WTC11 (cell line): ENCODE measurements around the gene AK9. TPM values are rescaled to one million over a fixed set of nuclear protein-coding genes. Genes with fewer than 3 reads are reported as not detected.

Source experiments
- ATAC-seq: fragments of 200-7000 bp; cut with Tn5 transposase; 2 replicates; pipeline ENCODE4 v1.10.0; 2021; ENCODE audit warnings: mild to moderate bottlenecking, moderate library complexity
- CTCF ChIA-PET: fragments of 300-600 bp; sonication (Branson Sonifier 250); formaldehyde crosslinking; loops from one replicate; lab custom pipeline; 2021; ENCODE audit warnings: antibody characterized with exemption; lab: Charles Lee
- POLR2A ChIA-PET: fragments of 350-600 bp; sonication (Branson Sonifier 250); formaldehyde crosslinking; loops from one replicate; lab custom pipeline; 2021; ENCODE audit warnings: antibody characterized with exemption; lab: Charles Lee
- DNase-seq: peaks from one replicate; pipeline ENCODE4 v3.0.0; 2021; ENCODE audit warnings: low spot score
- H3K27ac Mint-ChIP-seq: 2 replicates; pipeline ENCODE4 v1.8.0; 2021; ENCODE audit warnings: mixed read lengths
- H3K27me3 Mint-ChIP-seq: 2 replicates; pipeline ENCODE4 v1.8.0; 2021; ENCODE audit warnings: low read depth, mild to moderate bottlenecking, moderate library complexity, mixed read lengths
- H3K36me3 Mint-ChIP-seq: 2 replicates; pipeline ENCODE4 v1.8.0; 2021; ENCODE audit warnings: mixed read lengths
- H3K4me1 Mint-ChIP-seq: 2 replicates; pipeline ENCODE4 v1.8.0; 2022; ENCODE audit warnings: mixed read lengths
- H3K4me3 Mint-ChIP-seq: 2 replicates; pipeline ENCODE4 v1.8.0; 2021; ENCODE audit warnings: mild to moderate bottlenecking, moderate library complexity, mixed read lengths
- H3K9me3 Mint-ChIP-seq: 2 replicates; pipeline ENCODE4 v1.8.0; 2021; ENCODE audit warnings: mixed read lengths
- ATF1 ChIP-seq: sonication (generic); formaldehyde crosslinking; IDR thresholded peaks from 2 replicates; pipeline ENCODE4 v1.8.1; 2023; ENCODE audit warnings: mild to moderate bottlenecking, moderate library complexity, missing genetic modification reagents
- ELF4 ChIP-seq: sonication (generic); formaldehyde crosslinking; IDR thresholded peaks from 2 replicates; pipeline ENCODE4 v1.8.1; 2022; ENCODE audit warnings: low read depth, mild to moderate bottlenecking, moderate library complexity, missing genetic modification reagents
- ESRRA ChIP-seq: sonication (generic); formaldehyde crosslinking; IDR thresholded peaks from 2 replicates; pipeline ENCODE4 v1.8.1; 2022; ENCODE audit warnings: mild to moderate bottlenecking, missing genetic modification reagents, borderline replicate concordance
- HMGA2 ChIP-seq: fragments of 250-450 bp; sonication (Bioruptor Pico); IDR thresholded peaks from 2 replicates; pipeline ENCODE4 v1.4.0; 2021; ENCODE audit warnings: mild to moderate bottlenecking, moderate library complexity
- JAZF1 ChIP-seq: fragments of 250-450 bp; sonication (Bioruptor Pico); IDR thresholded peaks from 2 replicates; pipeline ENCODE4 v1.9.0; 2021; ENCODE audit warnings: moderate library complexity, mild to moderate bottlenecking, inconsistent platforms
- JUN ChIP-seq: sonication (generic); formaldehyde crosslinking; IDR thresholded peaks from 2 replicates; pipeline ENCODE4 v1.8.0; 2023; ENCODE audit warnings: mild to moderate bottlenecking, missing genetic modification reagents
- KAT7 ChIP-seq: sonication (generic); formaldehyde crosslinking; IDR thresholded peaks from 2 replicates; pipeline ENCODE4 v1.8.1; 2023; ENCODE audit warnings: missing genetic modification reagents, mild to moderate bottlenecking, borderline replicate concordance
- MYBL2 ChIP-seq: sonication (generic); formaldehyde crosslinking; IDR thresholded peaks from 2 replicates; pipeline ENCODE4 v1.8.1; 2023; ENCODE audit warnings: mild to moderate bottlenecking, moderate library complexity, missing genetic modification reagents
- NFYB ChIP-seq: sonication (generic); formaldehyde crosslinking; conservative IDR thresholded peaks from 2 replicates; pipeline ENCODE4 v1.8.0; 2022; ENCODE audit warnings: low read depth, missing genetic modification reagents
- RORB ChIP-seq: fragments of 250-450 bp; sonication (Bioruptor Pico); IDR thresholded peaks from 2 replicates; pipeline ENCODE4 v1.9.0; 2021; ENCODE audit warnings: mild to moderate bottlenecking
- SP1 ChIP-seq: sonication (generic); formaldehyde crosslinking; conservative IDR thresholded peaks from 2 replicates; pipeline ENCODE4 v1.8.1; 2022; ENCODE audit warnings: missing genetic modification reagents
- TEAD1 ChIP-seq: sonication (generic); formaldehyde crosslinking; IDR thresholded peaks from 2 replicates; pipeline ENCODE4 v1.8.0; 2022; ENCODE audit warnings: mild to moderate bottlenecking, missing genetic modification reagents
- ZNF121 ChIP-seq: sonication (generic); formaldehyde crosslinking; IDR thresholded peaks from 2 replicates; pipeline ENCODE4 v1.8.0; 2023; ENCODE audit warnings: missing genetic modification reagents
- ZNF219 ChIP-seq: sonication (generic); formaldehyde crosslinking; IDR thresholded peaks from 2 replicates; pipeline ENCODE4 v1.8.0; 2023; ENCODE audit warnings: missing genetic modification reagents, mild to moderate bottlenecking, borderline replicate concordance
- ZNF416 ChIP-seq: fragments of 250-450 bp; sonication (Bioruptor Pico); IDR thresholded peaks from 2 replicates; pipeline ENCODE4 v1.9.0; 2021; ENCODE audit warnings: mild to moderate bottlenecking, inconsistent platforms
- ZNF423 ChIP-seq: fragments of 250-450 bp; sonication (Bioruptor Pico); IDR thresholded peaks from 2 replicates; pipeline ENCODE4 v2.1.2; 2022; ENCODE audit warnings: mild to moderate bottlenecking, moderate library complexity
- total RNA-seq: library from RNA; stranded (reverse); gene quantifications from 3 replicates; pipeline ENCODE4 v1.2.3, GENCODE V29; 2021
- TF ChIP-seq, protein P1 (sequence below): sonication (generic); formaldehyde crosslinking; IDR thresholded peaks from 2 replicates; pipeline ENCODE4 v1.8.0; 2022; ENCODE audit warnings: mild to moderate bottlenecking, missing genetic modification reagents
- TF ChIP-seq, protein P2 (sequence below): sonication (generic); formaldehyde crosslinking; IDR thresholded peaks from 2 replicates; pipeline ENCODE4 v1.8.1; 2023; ENCODE audit warnings: mild to moderate bottlenecking, moderate library complexity, missing genetic modification reagents
- TF ChIP-seq, protein P3 (sequence below): sonication (generic); formaldehyde crosslinking; IDR thresholded peaks from 2 replicates; pipeline ENCODE4 v1.8.1; 2023; ENCODE audit warnings: mild to moderate bottlenecking, missing genetic modification reagents, moderate library complexity
- TF ChIP-seq, protein P4 (sequence below): fragments of 250-450 bp; sonication (Bioruptor Pico); IDR thresholded peaks from 2 replicates; pipeline ENCODE4 v2.1.2; 2022; ENCODE audit warnings: mild to moderate bottlenecking, moderate library complexity

The AK9 gene
- total RNA-seq, 1 experiment from 2014 or later = 3.7 TPM

DNA sequence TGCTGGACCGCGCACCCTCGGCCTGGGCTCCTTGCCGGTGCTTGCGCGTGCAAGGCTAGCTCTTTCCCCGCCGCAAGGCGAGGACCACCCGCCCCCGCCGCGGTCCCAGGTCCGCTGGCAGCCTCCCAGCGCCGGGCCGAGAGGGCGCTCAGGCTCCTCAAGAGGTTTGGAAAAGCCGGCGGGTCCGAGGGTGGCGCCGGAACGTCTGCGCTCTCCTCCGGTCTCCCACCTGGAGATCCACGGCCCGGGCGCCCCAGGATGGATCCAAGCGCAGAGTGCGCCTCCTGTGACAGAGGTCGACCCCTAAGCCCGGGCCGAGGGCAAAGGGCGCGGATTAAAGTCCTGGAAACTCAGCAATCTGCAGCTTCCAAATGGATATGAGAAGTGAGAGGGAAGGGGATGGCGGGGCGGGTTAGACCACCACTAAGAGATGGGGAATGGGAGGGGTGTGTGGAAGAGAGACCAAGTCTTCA, 234.9 kb downstream of the AK9 start (continued):
- TF ChIP-seq ELF4 = no peak
- no peak for TF ChIP-seq HMGA2 (CRISPR knock-in tag)
- TF ChIP-seq, protein P1, sequence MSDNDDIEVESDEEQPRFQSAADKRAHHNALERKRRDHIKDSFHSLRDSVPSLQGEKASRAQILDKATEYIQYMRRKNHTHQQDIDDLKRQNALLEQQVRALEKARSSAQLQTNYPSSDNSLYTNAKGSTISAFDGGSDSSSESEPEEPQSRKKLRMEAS (CRISPR knock-in tag) = no peak

DNA sequence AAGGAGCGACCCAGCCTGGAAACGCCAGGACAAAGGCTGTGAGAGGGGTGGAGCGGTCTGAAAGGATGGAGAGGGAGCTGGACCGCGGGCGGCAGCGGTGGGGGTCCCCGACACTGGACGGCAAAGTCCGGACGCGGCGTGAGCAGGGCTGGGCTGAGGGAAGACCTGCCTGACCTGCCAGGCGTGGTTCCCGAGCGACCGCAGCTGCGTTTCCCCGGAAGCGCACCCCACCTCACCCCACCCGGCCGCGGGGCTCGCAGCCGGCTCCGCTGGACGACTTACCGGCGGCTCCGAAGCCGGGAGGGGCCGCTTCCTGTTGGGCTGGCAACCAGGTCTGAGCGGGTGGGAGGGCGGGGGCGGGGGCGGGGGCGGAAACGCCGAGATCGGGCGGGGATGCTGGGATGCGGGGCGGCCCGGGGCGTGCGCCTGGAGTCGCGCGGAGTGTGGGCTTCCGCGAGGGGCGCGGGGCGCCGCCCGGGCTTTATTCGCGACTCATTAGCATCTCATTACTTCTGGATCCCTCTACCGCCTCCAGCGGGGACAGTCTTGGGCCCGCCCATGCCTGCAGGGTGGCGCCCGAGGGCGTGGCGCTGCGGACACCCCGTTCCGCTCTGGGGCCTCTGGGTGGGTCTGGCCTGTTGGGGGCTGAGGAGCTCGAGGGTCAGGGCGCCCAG, 235.4 kb downstream of the AK9 start, which contains the start of gene MICAL1:
Gene MICAL1, minus strand, starts transcription at position 336 of the 674 bp plus-strand sequence. CDS start 1,576 bp downstream, outside the sequence.
- DNase-seq (peak; percentile 66), ATAC-seq (peak; percentile 68)
- ChIA-PET CTCF (interaction anchor here (0.5 to 2.6 kb wide), 9 partner anchors 12 to 1280 kb away, joined by 3 to 24 read pairs (median 4); partner anchors contain the start of genes PPIL6, SMPD2 and ZBTB24), POLR2A (interaction anchor here (0.9 to 3.3 kb wide), 3 partner anchors 14 to 72 kb away, joined by 3 to 13 read pairs (median 4); partner anchors contain the start of genes PPIL6 and SMPD2)
- no peaks in the 10 kb centered on the region; the same call in 1 of the 2 replicates for H3K27me3 Mint-ChIP-seq
- TF ChIP-seq KAT7 (CRISPR knock-in tag) = peak; percentile 16; the same call in 1 of the 2 replicates
- no peak for TF ChIP-seq JUN (CRISPR knock-in tag)
- no peak for TF ChIP-seq ZNF121 (CRISPR knock-in tag)
- TF ChIP-seq ZNF416 (CRISPR knock-in tag) = no peak
- TF ChIP-seq, protein P2, sequence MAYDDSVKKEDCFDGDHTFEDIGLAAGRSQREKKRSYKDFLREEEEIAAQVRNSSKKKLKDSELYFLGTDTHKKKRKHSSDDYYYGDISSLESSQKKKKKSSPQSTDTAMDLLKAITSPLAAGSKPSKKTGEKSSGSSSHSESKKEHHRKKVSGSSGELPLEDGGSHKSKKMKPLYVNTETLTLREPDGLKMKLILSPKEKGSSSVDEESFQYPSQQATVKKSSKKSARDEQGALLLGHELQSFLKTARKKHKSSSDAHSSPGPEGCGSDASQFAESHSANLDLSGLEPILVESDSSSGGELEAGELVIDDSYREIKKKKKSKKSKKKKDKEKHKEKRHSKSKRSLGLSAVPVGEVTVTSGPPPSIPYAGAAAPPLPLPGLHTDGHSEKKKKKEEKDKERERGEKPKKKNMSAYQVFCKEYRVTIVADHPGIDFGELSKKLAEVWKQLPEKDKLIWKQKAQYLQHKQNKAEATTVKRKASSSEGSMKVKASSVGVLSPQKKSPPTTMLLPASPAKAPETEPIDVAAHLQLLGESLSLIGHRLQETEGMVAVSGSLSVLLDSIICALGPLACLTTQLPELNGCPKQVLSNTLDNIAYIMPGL (CRISPR knock-in tag) = 0 out of 2 replicates have a peak, but pooled peaks have one; percentile 1
- TF ChIP-seq JAZF1 (CRISPR knock-in tag) = no peak
- TF ChIP-seq ZNF219 (CRISPR knock-in tag) = peak; percentile 78; the same call in 1 of the 2 replicates
- TF ChIP-seq NFYB = no peak
- peak; percentile 48; the same call in 1 of the 2 replicates for TF ChIP-seq ZNF423 (CRISPR knock-in tag)
- TF ChIP-seq RORB = no peak
- TF ChIP-seq ATF1 (CRISPR knock-in tag) = no peak
- TF ChIP-seq, protein P3, sequence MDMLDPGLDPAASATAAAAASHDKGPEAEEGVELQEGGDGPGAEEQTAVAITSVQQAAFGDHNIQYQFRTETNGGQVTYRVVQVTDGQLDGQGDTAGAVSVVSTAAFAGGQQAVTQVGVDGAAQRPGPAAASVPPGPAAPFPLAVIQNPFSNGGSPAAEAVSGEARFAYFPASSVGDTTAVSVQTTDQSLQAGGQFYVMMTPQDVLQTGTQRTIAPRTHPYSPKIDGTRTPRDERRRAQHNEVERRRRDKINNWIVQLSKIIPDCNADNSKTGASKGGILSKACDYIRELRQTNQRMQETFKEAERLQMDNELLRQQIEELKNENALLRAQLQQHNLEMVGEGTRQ (CRISPR knock-in tag) = 0 out of 2 replicates have a peak, but pooled peaks have one; percentile 6
- 0 out of 2 replicates have a peak, but pooled peaks have one; percentile 4 for TF ChIP-seq MYBL2 (CRISPR knock-in tag)
- peak; percentile 57; the same call in 1 of the 2 replicates for TF ChIP-seq ESRRA (CRISPR knock-in tag)
- TF ChIP-seq TEAD1 = no peak
- TF ChIP-seq SP1 = 0 out of 2 replicates have a peak, but pooled peaks have one; percentile 44
- TF ChIP-seq, protein P4, sequence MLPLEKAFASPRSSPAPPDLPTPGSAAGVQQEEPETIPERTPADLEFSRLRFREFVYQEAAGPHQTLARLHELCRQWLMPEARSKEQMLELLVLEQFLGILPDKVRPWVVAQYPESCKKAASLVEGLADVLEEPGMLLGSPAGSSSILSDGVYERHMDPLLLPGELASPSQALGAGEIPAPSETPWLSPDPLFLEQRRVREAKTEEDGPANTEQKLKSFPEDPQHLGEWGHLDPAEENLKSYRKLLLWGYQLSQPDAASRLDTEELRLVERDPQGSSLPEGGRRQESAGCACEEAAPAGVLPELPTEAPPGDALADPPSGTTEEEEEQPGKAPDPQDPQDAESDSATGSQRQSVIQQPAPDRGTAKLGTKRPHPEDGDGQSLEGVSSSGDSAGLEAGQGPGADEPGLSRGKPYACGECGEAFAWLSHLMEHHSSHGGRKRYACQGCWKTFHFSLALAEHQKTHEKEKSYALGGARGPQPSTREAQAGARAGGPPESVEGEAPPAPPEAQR (CRISPR knock-in tag) = no peak
- H3K9me3 Mint-ChIP-seq = no peaks in the 10 kb centered on the region
- H3K4me1 Mint-ChIP-seq = peaks cover 47% of the 10 kb centered on the region
- peaks cover 10% of the 10 kb centered on the region; the same call in 1 of the 2 replicates for H3K36me3 Mint-ChIP-seq
- H3K27ac Mint-ChIP-seq = peak within 1 kb of the TSS; percentile 42
- H3K4me3 Mint-ChIP-seq = peak within 1 kb of the TSS; percentile 92
